SH-SY5Y (cell line): ENCODE data around the gene CGB3.

Source experiments
- GATA2 ChIP-seq: IDR thresholded peaks from 2 replicates; pipeline ENCODE4 v1.6.1; 2011; ENCODE audit warnings: mild to moderate bottlenecking, low read depth, low read length
- GATA3 ChIP-seq: IDR thresholded peaks from 2 replicates; pipeline ENCODE4 v1.6.1; 2011; ENCODE audit warnings: low read depth, mild to moderate bottlenecking, low read length, moderate library complexity

DNA sequence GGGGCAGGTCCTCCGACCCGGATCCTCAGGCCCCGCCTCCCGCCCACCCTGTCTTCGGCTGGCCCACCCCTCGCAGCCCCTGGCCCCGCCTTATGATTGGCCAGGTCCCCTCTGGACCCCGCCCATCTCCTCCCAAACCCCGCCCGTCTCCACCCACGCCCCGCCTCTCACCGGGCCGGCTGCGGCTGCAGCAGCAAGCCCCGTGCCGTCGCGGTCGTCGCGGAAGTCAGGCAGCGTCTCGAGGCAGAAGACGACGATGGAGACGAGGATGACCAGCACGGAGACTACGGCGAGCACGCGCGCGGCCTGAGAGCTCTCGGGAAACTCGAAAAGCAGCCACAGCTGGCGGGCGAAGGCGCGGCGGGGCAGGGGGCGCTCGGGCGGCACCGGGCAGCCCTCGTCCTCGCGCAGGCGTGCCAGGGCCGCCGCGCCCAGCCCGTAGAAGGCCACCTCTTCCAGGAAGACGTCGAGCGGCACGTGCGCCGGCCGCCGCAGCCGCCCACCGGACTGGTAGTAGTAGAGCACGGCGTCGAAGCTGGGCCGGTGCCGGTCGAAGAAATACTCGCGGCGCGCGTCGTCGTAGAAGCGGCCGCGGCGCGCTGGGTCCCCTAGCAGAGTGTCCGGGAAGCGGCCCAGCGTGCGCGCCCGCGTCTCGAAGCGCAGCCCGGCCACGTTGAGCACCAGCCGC lies 47.9 kb upstream of the CGB3 start:
- TF ChIP-seq GATA2 (no peak), GATA3 (no peak)
